Activated CD8-positive, alpha-beta memory T cell treated with anti-CD3 and anti-CD28 coated beads, Interleukin-2, amount 50 U/mL, for 48 hours (primary cell): ENCODE data around the gene AIF1.
"Not testable (repeated sequence)": the region's sequence is repeated elsewhere in the genome, so short reads cannot be mapped to it uniquely, and the experiment has no call there.

Source experiments
- DNase-seq: peaks from one replicate; pipeline ENCODE4 v3.0.0-alpha.2; 2020

The AIF1 gene

DNA sequence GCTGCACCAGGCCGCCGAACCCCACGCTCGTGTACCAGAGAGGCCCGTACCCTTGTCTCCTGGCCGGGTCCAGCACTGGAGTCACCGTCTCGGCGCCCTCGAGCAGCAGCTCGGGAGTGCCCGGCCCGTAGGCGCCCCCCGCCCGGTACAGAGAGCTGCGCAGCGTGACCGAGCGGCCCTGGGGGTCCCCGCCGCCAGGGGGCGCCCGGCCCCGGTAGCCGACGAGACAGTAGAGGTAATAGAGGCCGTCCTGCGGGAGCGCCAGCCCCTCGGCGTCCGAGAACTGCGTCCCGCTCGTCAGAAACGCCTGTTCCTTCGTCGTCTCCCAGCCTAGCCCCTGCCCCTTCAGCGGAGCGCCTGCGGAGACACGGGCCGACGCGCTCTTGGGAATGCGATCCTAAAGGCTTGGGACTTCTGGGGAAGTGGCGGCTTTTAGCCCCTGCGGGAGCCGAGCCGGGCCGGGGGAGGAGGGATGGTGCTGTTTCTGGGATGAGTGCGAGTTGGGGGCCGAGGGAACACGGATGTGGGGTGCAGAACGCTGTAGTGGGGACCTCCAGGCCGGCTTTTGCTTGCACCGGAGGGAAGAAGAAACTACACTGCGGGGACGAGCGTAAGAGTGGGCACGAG, 34.1 kb upstream of the AIF1 start:
- DNase-seq, result peak; percentile 99

GRCh38 chr6:31581434-31582229, 33.4 kb upstream of the AIF1 start:
- no peak for DNase-seq

DNA sequence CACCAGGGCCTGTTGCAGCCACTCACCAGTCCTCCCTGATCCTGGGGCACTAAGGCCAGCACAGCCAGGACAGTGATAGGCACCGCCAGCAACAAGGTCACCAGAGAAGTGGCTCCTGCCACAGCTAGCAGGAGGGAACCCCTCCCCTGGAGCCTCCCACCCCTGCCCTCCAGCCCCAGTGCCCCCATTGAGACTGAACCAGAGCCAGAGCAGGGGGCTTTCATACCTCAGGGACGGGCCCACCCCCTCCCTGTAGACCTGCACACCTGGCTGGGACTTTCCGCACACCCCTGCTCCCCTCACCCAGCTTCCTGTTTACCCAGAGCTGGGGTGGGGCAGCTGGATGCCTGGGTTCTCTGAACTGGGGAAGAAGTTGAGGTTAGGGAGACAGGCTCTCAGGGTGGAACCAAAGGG, 32.8 kb upstream of the AIF1 start, which contains the start of gene LTB:
Gene LTB (minus strand): TSS at position 195 of the 414 bp plus-strand sequence. CDS start 7 bp downstream, at position 188.
- DNase-seq, result no peak

DNA sequence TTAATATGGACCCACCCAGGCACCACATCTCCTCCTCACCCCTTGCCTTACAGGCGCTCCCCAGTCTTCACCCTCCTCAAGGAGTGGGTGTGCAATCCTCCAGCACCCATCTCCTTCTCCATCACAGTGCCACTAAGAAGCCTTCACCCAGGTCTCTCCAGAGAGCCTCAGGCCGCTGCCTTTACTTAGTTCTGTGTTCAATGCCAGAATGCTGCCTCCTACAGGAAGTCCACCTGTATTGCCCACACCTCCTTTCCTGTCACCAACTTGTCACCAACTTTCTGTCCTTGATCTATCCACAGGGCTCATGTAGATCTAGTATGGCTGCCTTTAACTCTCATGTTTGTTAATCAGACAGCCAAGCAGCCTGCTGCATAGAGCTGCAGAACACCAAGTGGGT, 29.5 kb upstream of the AIF1 start:
- DNase-seq, result no peak

GRCh38 chr6:31586008-31586407, 29.0 kb upstream of the AIF1 start, which contains the start of gene LST1:
TSS of gene LST1 (plus strand) at chr6:31586277. CDS start at chr6:31587300, 1,023 bp downstream.
- DNase-seq, result no peak

- DNase-seq, result no peak
Observed at GRCh38 chr6:31586599-31587281, 28.3 kb upstream of the AIF1 start.

DNA sequence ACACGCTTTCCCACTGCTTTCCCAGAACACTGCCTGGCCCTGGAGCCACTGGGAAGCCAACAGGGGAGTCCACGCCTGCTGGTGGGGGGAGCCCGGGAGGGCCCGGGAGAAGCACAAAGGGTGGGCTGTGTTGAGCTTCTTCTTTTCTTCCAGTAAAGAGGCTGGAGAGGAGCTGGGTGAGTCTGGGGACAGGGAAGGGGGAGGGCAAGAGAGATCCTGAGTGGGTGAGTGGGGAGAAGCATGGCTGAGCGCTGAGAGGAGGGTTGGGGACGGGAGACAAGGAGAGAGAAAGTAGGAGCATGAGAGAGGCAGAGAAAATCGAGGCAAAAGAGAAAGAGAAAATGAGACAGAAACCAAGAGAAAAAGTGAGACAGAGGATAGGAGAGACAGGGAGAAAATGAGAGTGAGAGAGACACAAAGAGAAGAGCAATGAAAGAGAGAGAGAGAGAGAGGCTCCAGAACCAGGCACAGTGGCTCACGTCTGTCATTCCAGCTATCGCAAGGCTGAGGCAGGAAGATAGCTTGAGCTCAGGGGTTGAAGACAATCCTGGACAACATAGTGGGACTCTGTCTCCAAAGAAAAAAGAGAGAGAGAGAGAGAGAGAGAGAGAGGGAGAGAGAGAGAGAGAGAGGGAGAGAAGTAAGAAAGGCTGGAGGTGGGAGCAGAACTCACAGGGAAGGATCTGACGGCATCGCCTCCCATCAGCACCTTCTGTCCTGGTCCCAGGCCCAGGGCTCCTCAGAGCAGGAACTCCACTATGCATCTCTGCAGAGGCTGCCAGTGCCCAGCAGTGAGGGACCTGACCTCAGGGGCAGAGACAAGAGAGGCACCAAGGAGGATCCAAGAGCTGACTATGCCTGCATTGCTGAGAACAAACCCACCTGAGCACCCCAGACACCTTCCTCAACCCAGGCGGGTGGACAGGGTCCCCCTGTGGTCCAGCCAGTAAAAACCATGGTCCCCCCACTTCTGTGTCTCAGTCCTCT, 26.9 kb upstream of the AIF1 start:
- DNase-seq, result no peak

DNA sequence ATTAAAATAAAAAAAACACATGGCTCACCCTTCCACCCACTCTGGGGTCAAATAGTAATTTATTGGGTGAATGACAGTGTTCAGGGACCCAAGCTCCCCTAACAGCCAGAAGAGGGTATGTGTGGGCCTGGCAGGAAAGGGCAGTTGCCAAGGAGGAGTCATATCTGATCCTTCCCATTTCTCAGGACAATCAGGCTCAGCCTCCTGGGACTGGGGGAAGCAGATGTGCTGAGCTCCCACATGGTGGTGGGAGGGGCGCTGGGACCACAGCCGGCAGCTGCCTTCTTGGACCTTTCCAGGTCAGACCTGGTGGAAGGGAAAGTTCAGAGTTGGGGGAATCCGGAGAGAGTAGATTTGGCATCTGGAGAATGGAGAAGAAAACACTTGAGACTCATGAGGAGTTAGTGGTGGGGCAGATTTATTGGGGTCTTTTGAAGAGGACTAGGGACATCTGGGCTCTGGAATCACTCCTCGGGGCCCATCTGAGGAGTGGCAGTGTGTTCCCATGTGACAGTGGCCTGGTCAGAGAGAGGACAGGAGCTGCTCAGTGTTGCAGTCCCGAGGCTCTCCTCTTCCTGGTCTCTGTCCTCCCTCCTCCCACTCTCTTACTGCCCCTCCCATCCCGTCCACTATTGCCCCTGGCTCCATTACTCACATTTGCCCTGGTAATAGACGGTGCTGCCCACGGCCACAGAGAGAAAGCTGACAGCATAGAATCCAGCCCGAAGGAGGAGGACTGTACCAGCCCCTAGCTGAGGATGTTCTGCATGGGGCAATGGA, 26.0 kb upstream of the AIF1 start:
- no peak for DNase-seq

GRCh38 chr6:31590691-31591090, 24.3 kb upstream of the AIF1 start:
- DNase-seq, result not testable (repeated sequence)

DNA sequence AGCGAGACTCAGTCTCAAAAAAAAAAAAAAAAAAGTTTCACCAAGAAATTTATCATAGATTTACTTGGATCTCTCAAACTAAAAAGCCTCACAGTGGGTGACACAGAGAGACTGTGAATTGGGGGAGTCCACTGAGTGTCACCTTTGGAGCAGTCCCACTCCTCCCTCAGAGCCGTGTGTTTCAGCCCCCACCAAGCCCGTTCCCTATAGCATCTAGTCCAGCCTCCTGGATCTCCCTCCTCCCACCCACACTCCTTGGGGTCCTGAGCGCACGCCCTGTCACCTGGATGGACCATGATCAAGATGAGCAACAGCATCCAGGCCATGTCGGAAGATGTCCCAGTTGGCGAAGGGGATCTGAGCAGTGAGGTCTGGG, 22.6 kb upstream of the AIF1 start:
- DNase-seq, result no peak

- no peak for DNase-seq
Observed at GRCh38 chr6:31597006-31597405, 18.0 kb upstream of the AIF1 start.

DNA sequence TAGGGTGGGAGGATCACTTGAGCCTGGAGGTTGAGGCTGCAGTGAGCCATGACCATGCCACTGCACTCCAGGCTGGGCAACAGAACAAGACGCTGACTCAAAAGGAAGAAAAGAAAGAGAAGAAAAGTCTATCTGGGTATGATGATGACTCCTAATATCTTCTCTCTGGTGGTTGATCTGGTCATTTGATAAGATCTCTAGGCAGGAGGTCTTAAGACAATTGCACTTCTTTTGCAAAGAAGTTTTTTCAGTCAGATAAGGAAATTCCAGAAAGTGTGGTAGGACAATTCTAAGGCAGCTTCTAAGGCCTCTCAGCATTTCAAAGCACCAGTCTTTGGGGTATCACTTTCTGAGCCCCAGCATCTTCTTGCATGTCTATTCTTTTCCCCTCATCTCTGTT, 7.7 kb upstream of the AIF1 start:
- DNase-seq, result no peak

GRCh38 chr6:31609519-31610406, 5.3 kb upstream of the AIF1 start:
- DNase-seq, result no peak

DNA sequence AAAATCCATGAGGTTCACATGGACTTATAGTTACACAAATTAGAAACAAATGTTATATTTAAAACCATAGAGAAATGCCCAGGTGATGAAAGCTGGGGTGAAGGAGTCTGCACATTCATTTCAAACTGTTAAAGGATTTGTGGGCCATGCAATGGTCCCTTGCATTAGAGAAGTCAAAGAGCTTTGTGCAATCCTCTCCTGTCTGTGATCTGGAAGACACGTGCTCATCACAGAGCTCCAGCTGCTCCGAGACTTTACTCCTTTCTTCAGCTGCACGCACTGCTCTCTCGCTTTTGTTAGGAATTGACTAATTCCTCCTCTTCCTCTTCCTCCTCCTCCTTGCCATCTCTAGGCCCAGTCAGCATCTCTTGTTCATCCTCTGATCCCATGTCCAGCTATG, 4.1 kb upstream of the AIF1 start:
- no peak for DNase-seq

GRCh38 chr6:31614075-31614619, 887 bp upstream of the AIF1 start:
- DNase-seq, result no peak

DNA sequence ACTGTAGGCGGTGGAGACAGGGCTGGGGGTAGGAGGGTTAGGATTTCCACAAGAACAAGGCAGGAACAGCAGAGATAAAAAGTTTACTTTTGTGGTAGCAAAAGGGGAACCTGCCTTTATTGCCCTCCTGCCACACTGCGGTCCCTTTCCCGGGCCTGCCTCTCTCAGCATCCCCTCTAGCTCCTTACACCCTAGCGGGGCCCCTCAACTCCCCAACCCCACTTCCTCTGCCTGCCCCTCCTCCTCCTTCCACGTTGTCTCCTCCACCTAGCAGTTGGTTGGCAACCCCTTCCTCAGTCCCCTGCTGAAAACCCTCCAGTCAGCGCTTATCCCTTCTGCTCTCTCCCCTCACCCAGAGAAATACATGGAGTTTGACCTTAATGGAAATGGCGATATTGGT, 714 bp downstream of the AIF1 start:
- DNase-seq, result peak; percentile 75

GRCh38 chr6:31617010-31617409, 2.0 kb downstream of the AIF1 start:
- DNase-seq, result no peak

GRCh38 chr6:31619805-31620585, 5.0 kb downstream of the AIF1 start:
- peak; percentile 94 for DNase-seq

- DNase-seq, result peak; percentile 96
Observed at GRCh38 chr6:31620586-31621319, 5.7 kb downstream of the AIF1 start, which contains the start of gene PRRC2A. TSS of gene PRRC2A (plus strand) at chr6:31620715. CDS start at chr6:31622790, 2,075 bp downstream.
